Umbilical cord (tissue), 2 donors: ENCODE data around the gene CNPY3. TPM values are rescaled to one million over a fixed set of nuclear protein-coding genes. Genes with fewer than 3 reads are reported as not detected.
A peak's percentile ranks its signal among the peaks of the same experiment; 100 is the strongest.
"Not testable (repeated sequence)": the region's sequence is repeated elsewhere in the genome, so short reads cannot be mapped to it uniquely, and the experiment has no call there.

ENCODE experiments used
- DNase-seq: peaks from one replicate; pipeline ENCODE4 v3.0.0-alpha.2; 2015; ENCODE audit warnings: low spot score
- total RNA-seq: library from RNA; depleted of rRNA; stranded (reverse); fragments of >200 nt; gene quantifications from one replicate; pipeline ENCODE4 v1.2.3, GENCODE V29; 2014; ENCODE audit warnings: low replicate concordance; ENCODE audit not compliant: insufficient read depth

CNPY3 gene
- total RNA-seq, 1 donor from 2014 or later, result 14.4 TPM

GRCh38 chr6:42915732-42916131, 13.5 kb upstream of the CNPY3 start, which contains the start of gene PTCRA:
PTCRA (plus strand) TSS chr6:42916053; CDS start chr6:42916070, 17 bp downstream.
- DNase-seq, result no peak

- no peak for DNase-seq
Measured at GRCh38 chr6:42916288-42916687, 13.0 kb upstream of the CNPY3 start.

GRCh38 chr6:42921801-42922200, 7.5 kb upstream of the CNPY3 start:
- DNase-seq, result no peak

GRCh38 chr6:42923666-42924065, 5.6 kb upstream of the CNPY3 start:
- no peak for DNase-seq

GRCh38 chr6:42925248-42925857, 3.9 kb upstream of the CNPY3 start:
- DNase-seq, result no peak

- DNase-seq, result peak; percentile 90
Measured at GRCh38 chr6:42929821-42930360, 611 bp downstream of the CNPY3 start.

- DNase-seq, result no peak
Measured at GRCh38 chr6:42932412-42932811, 3.1 kb downstream of the CNPY3 start.

GRCh38 chr6:42933205-42933604, 3.9 kb downstream of the CNPY3 start:
- DNase-seq, result no peak

- no peak for DNase-seq
Measured at GRCh38 chr6:42935322-42935721, 6.0 kb downstream of the CNPY3 start.

- no peak for DNase-seq
Measured at GRCh38 chr6:42936398-42936797, 7.1 kb downstream of the CNPY3 start.

GRCh38 chr6:42937548-42938427, 8.5 kb downstream of the CNPY3 start:
- DNase-seq, result no peak

GRCh38 chr6:42938428-42938796, 9.1 kb downstream of the CNPY3 start:
- no peak for DNase-seq

- DNase-seq, result no peak
Measured at GRCh38 chr6:42938987-42939809, 9.9 kb downstream of the CNPY3 start.

GRCh38 chr6:42939810-42940167, 10.5 kb downstream of the CNPY3 start:
- no peak for DNase-seq

- DNase-seq, result no peak
Measured at GRCh38 chr6:42940493-42941045, 11.3 kb downstream of the CNPY3 start.

- DNase-seq, result not testable (repeated sequence)
Measured at GRCh38 chr6:42941356-42941755, 12.1 kb downstream of the CNPY3 start.

GRCh38 chr6:42942444-42942843, 13.2 kb downstream of the CNPY3 start:
- DNase-seq, result no peak

- no peak for DNase-seq
Measured at GRCh38 chr6:42947950-42948349, 18.7 kb downstream of the CNPY3 start.

- no peak for DNase-seq
Measured at GRCh38 chr6:42952389-42952788, 23.1 kb downstream of the CNPY3 start.

- not testable (repeated sequence) for DNase-seq
Measured at GRCh38 chr6:42954405-42954804, 25.1 kb downstream of the CNPY3 start.

GRCh38 chr6:42958125-42958524, 28.8 kb downstream of the CNPY3 start:
- no peak for DNase-seq

- DNase-seq, result no peak
Measured at GRCh38 chr6:42959917-42960242, 30.6 kb downstream of the CNPY3 start.
